B cell (primary cell): ENCODE data around the gene HNF1B. TPM values are rescaled to one million over a fixed set of nuclear protein-coding genes. Genes with fewer than 3 reads are reported as not detected.

Experiments used
- ATAC-seq: fragments of 200-7000 bp; cut with Tn5 transposase; one replicate; pipeline ENCODE4 v1.10.0; 2021; ENCODE audit warnings: low read depth, mild to moderate bottlenecking, moderate number of reproducible peaks, moderate library complexity
- CTCF ChIA-PET: fragments of 350-600 bp; sonication (Branson Sonifier 250); formaldehyde crosslinking; loops from one replicate; lab custom pipeline; 2021; ENCODE audit warnings: antibody characterized with exemption, inconsistent platforms; lab: Charles Lee
- POLR2A ChIA-PET: fragments of 350-600 bp; sonication (Branson Sonifier 250); formaldehyde crosslinking; loops from one replicate; lab custom pipeline; 2021; ENCODE audit warnings: antibody characterized with exemption; lab: Charles Lee
- DNase-seq: peaks from one replicate; pipeline ENCODE4 v3.0.0; 2013
- H2AFZ ChIP-seq: 2 replicates; pipeline ENCODE4 v1.6.1; 2012; ENCODE audit warnings: mild to moderate bottlenecking, low read depth, low read length; ENCODE audit not compliant: insufficient read depth, poor library complexity, severe bottlenecking
- H3K27ac ChIP-seq, 2 donors: 1 replicate in 1 of 2; 2 replicates in 1 of 2; pipeline ENCODE4 v1.5.1; 2012 to 2013; ENCODE audit warnings: low read length in 2 of 2, mild to moderate bottlenecking in 2 of 2, moderate library complexity in 1 of 2
- H3K27me3 ChIP-seq, 4 experiments: fragments of 200-600 bp in 1 of 4; sonication (generic) in 1 of 4; replicated peaks in 1 of 4; 1 replicate in 2 of 4; 2 replicates in 2 of 4; pipeline versions ENCODE4 v1.6.1 to v1.7.0; 2013 to 2016; ENCODE audit warnings: low read length in 3 of 4, mild to moderate bottlenecking in 2 of 4, mixed read lengths in 1 of 4, moderate library complexity in 1 of 4; ENCODE audit not compliant: insufficient read depth in 4 of 4, control insufficient read depth in 3 of 4; ENCODE audit errors: control extremely low read depth in 1 of 4
- H3K36me3 ChIP-seq, 2 experiments: replicated peaks in 1 of 2; 1 replicate in 1 of 2; 2 replicates in 1 of 2; pipeline versions ENCODE4 v1.6.1 to v1.7.1; 2013; ENCODE audit warnings: low read length in 1 of 2; ENCODE audit not compliant: insufficient read depth in 2 of 2, control insufficient read depth in 1 of 2; ENCODE audit errors: control extremely low read depth in 1 of 2, extremely low read depth in 1 of 2
- H3K4me1 ChIP-seq, 2 donors: fragments of 200-600 bp in 1 of 2; sonication (generic) in 1 of 2; 1 replicate in 1 of 2; 2 replicates in 1 of 2; pipeline versions ENCODE4 v1.5.1 to v1.6.1; 2013 to 2017; ENCODE audit warnings: low read length in 2 of 2; ENCODE audit not compliant: control insufficient read depth in 2 of 2, insufficient read depth in 2 of 2
- H3K4me2 ChIP-seq: replicated peaks from 2 replicates; pipeline ENCODE3; 2012; ENCODE audit warnings: mild to moderate bottlenecking, low read depth, low read length; ENCODE audit not compliant: poor library complexity, severe bottlenecking
- H3K4me3 ChIP-seq, 5 experiments: fragments of 200-600 bp in 1 of 5; sonication (generic) in 1 of 5; 1 replicate in 3 of 5; 2 replicates in 2 of 5; pipeline versions ENCODE4 v1.5.1 to v1.7.0; 2011 to 2016; ENCODE audit warnings: low read length in 4 of 5, mild to moderate bottlenecking in 4 of 5, low read depth in 2 of 5, control low read depth in 1 of 5, moderate library complexity in 1 of 5; ENCODE audit not compliant: insufficient read depth in 1 of 5; ENCODE audit errors: control extremely low read depth in 1 of 5, extremely low read depth in 1 of 5
- H3K79me2 ChIP-seq: fragments of 200-600 bp; sonication (generic); one replicate; pipeline ENCODE4 v1.6.0; 2016; ENCODE audit warnings: low read length; ENCODE audit not compliant: control insufficient read depth, insufficient read depth
- H3K9ac ChIP-seq: fragments of 200-600 bp; sonication (generic); 2 replicates; pipeline ENCODE4 v1.6.1; 2017; ENCODE audit warnings: mild to moderate bottlenecking, low read length, moderate library complexity
- H3K9me3 ChIP-seq, 3 donors: one replicate each; pipeline versions ENCODE4 v1.6.1 to v1.7.1; 2013; ENCODE audit warnings: low read length in 2 of 3; ENCODE audit not compliant: control insufficient read depth in 2 of 3, insufficient read depth in 1 of 3; ENCODE audit errors: control extremely low read depth in 1 of 3
- H4K20me1 ChIP-seq: 2 replicates; pipeline ENCODE4 v1.6.0; 2012; ENCODE audit warnings: mild to moderate bottlenecking, low read length; ENCODE audit not compliant: insufficient read depth, control insufficient read depth, poor library complexity, severe bottlenecking
- H3K27ac Mint-ChIP-seq: one replicate; pipeline ENCODE4 v1.8.0; 2021; ENCODE audit warnings: mixed read lengths
- H3K27me3 Mint-ChIP-seq: one replicate; pipeline ENCODE4 v1.8.0; 2021; ENCODE audit warnings: mixed read lengths
- H3K4me1 Mint-ChIP-seq: one replicate; pipeline ENCODE4 v1.8.0; 2021; ENCODE audit warnings: mixed read lengths
- H3K4me3 Mint-ChIP-seq: one replicate; pipeline ENCODE4 v1.8.0; 2021; ENCODE audit warnings: mixed read lengths
- H3K9me3 Mint-ChIP-seq: one replicate; pipeline ENCODE4 v1.8.0; 2022; ENCODE audit warnings: mixed read lengths; ENCODE audit not compliant: insufficient read depth
- EZH2 ChIP-seq: IDR thresholded peaks from 2 replicates; pipeline ENCODE4 v1.6.1; 2012; ENCODE audit warnings: borderline replicate concordance, low read depth, mild to moderate bottlenecking, moderate library complexity, low read length; ENCODE audit not compliant: insufficient read depth, poor library complexity, severe bottlenecking
- WGBS: methylation state at CpG from one replicate; pipeline ENCODE4 v1.1.5; 2013; ENCODE audit warnings: missing lambda C conversion rate; ENCODE audit not compliant: insufficient coverage; 5-methylcytosine and 5-hydroxymethylcytosine counted together
- intact Hi-C: fragments of 100-400 bp; cut with micrococcal nuclease; formaldehyde crosslinking; loops from one replicate; pipeline ENCODE4 v1.10.0; 2022
- polyA plus RNA-seq: library from polyadenylated mRNA; depleted of rRNA; stranded (reverse); fragments of >200 nt; gene quantifications from 2 replicates; pipeline ENCODE4 v1.2.3, GENCODE V29; 2012
- total RNA-seq, 2 donors: library from RNA; stranded (reverse); fragments of 120-200 nt in 1 of 2; gene quantifications; 1 replicate in 1 of 2; 2 replicates in 1 of 2; pipeline versions ENCODE4 v1.2.3 to v1.2.4, GENCODE V29; 2013 to 2022
- TF ChIP-seq, protein P1 (sequence below): fragments of 200-600 bp; IDR thresholded peaks from one replicate; pipeline ENCODE4 v1.8.0; 2022; ENCODE audit warnings: antibody characterized with exemption, mild to moderate bottlenecking

The HNF1B gene
- total and polyA plus RNA-seq, 2 donors (not counting 1 experiment from before 2014, with no cell fraction given) = 1.5 TPM; not detected in 1

- DNase-seq (no peak), ATAC-seq (no peak)
- Histone ChIP-seq H3K9me3 (peaks cover 0 to 3% (median 0%) of the 10 kb centered on the region in 3 donors), H3K36me3 (no peaks in the 10 kb centered on the region), H2AFZ (no peak overlapping the region), H3K9ac (no peak overlapping the region), H4K20me1 (no peaks in the 10 kb centered on the region), H3K4me2 (no peak overlapping the region), H3K4me1 (peaks cover 0 to 6% of the 10 kb centered on the region in 2 donors), H3K27ac (no peak overlapping the region), H3K79me2 (no peaks in the 10 kb centered on the region), H3K27me3 (peaks cover 0 to 6% (median 0%) of the 10 kb centered on the region in 4 experiments), H3K4me3 (no peak overlapping the region)
- Mint-ChIP-seq H3K4me1 (peaks cover 7% of the 10 kb centered on the region), H3K27ac (no peak overlapping the region), H3K27me3 (peaks cover 13% of the 10 kb centered on the region), H3K4me3 (no peak overlapping the region), H3K9me3 (peaks cover 2% of the 10 kb centered on the region)
- WGBS = 60% methylated on average over 1 of the region's 4 CpGs
- no peak for TF ChIP-seq EZH2
- TF ChIP-seq, protein P1, sequence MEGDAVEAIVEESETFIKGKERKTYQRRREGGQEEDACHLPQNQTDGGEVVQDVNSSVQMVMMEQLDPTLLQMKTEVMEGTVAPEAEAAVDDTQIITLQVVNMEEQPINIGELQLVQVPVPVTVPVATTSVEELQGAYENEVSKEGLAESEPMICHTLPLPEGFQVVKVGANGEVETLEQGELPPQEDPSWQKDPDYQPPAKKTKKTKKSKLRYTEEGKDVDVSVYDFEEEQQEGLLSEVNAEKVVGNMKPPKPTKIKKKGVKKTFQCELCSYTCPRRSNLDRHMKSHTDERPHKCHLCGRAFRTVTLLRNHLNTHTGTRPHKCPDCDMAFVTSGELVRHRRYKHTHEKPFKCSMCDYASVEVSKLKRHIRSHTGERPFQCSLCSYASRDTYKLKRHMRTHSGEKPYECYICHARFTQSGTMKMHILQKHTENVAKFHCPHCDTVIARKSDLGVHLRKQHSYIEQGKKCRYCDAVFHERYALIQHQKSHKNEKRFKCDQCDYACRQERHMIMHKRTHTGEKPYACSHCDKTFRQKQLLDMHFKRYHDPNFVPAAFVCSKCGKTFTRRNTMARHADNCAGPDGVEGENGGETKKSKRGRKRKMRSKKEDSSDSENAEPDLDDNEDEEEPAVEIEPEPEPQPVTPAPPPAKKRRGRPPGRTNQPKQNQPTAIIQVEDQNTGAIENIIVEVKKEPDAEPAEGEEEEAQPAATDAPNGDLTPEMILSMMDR = no peak
- ChIA-PET CTCF (interaction anchor here (1.5 kb wide), 1 partner anchor 92 kb away, joined by 9 read pairs; no protein-coding TSS in a partner anchor), POLR2A (no interaction called here)
- intact Hi-C loops = no loop called here
Observed at GRCh38 chr17:37698911-37699255, 46.0 kb downstream of the HNF1B start.

- TF ChIP-seq EZH2 = no peak
- TF ChIP-seq, protein P1 = no peak
- Histone ChIP-seq H3K79me2 (no peaks in the 10 kb centered on the region), H3K4me2 (no peak overlapping the region), H3K27me3 (peaks cover 0 to 6% (median 0%) of the 10 kb centered on the region in 4 experiments), H3K4me3 (no peak overlapping the region), H2AFZ (no peak overlapping the region), H3K36me3 (no peaks in the 10 kb centered on the region), H3K9me3 (peaks cover 0 to 3% (median 0%) of the 10 kb centered on the region in 3 donors), H3K4me1 (peaks cover 0 to 6% of the 10 kb centered on the region in 2 donors), H3K9ac (no peak overlapping the region), H3K27ac (no peak overlapping the region), H4K20me1 (no peaks in the 10 kb centered on the region)
- Mint-ChIP-seq H3K4me3 (no peak overlapping the region), H3K4me1 (peaks cover 7% of the 10 kb centered on the region), H3K27me3 (peaks cover 13% of the 10 kb centered on the region), H3K27ac (no peak overlapping the region), H3K9me3 (peaks cover 2% of the 10 kb centered on the region)
- intact Hi-C loops = no loop called here
- no peak for ATAC-seq
- 81% methylated on average over 3 of the region's 5 CpGs for WGBS
- no peak for DNase-seq
- POLR2A ChIA-PET = no interaction called here
- CTCF ChIA-PET = interaction anchor here (0.7 to 1.5 kb wide), 3 partner anchors 93 to 120 kb away, joined by 3 to 9 read pairs (median 4); no protein-coding TSS in a partner anchor
Observed at GRCh38 chr17:37698132-37698910, 46.5 kb downstream of the HNF1B start.
